K562 (cell line): ENCODE data around the gene SMARCA4. TPM values are rescaled to one million over a fixed set of nuclear protein-coding genes. Genes with fewer than 3 reads are reported as not detected.

Source experiments
- CCAR2 ChIP-seq: fragments of 200-400 bp; formaldehyde crosslinking; IDR thresholded peaks from 2 replicates; pipeline ENCODE4 v1.6.1; 2017; ENCODE audit warnings: mild to moderate bottlenecking, low read depth, low read length
- CHCHD3 ChIP-seq: fragments of 250-450 bp; sonication (Bioruptor Pico); IDR thresholded peaks from 2 replicates; pipeline ENCODE4 v2.1.2; 2022; ENCODE audit warnings: mild to moderate bottlenecking
- EGR1 ChIP-seq: fragments of 450-650 bp; conservative IDR thresholded peaks from 2 replicates; pipeline ENCODE4 v1.6.1; 2017; ENCODE audit warnings: mild to moderate bottlenecking
- HDGF ChIP-seq: fragments of 450-650 bp; IDR thresholded peaks from 2 replicates; pipeline ENCODE4 v1.6.1; 2016
- ID3 ChIP-seq, 2 experiments: fragments of 250-450 bp in 1 of 2; fragments of 450-650 bp in 1 of 2; sonication (Bioruptor Pico) in 1 of 2; IDR thresholded peaks; 2 replicates each; pipeline versions ENCODE4 v1.6.1 to v1.8.0; 2016 to 2021; ENCODE audit warnings: mild to moderate bottlenecking in 2 of 2, moderate library complexity in 2 of 2, missing compliant biosample characterization in 1 of 2, missing genetic modification characterization in 1 of 2
- MLX ChIP-seq, 2 experiments: fragments of 450-650 bp in 1 of 2; sonication (generic) in 1 of 2; formaldehyde crosslinking; conservative IDR thresholded peaks; 2 replicates each; pipeline versions ENCODE4 v1.4.0 to v1.8.1; 2020 to 2022; ENCODE audit warnings: mild to moderate bottlenecking in 1 of 2, missing genetic modification reagents in 1 of 2
- MNT ChIP-seq, 2 experiments: fragments of 450-650 bp; conservative IDR thresholded peaks; 2 replicates each; pipeline ENCODE4 v1.6.1; 2017; ENCODE audit warnings: mild to moderate bottlenecking in 2 of 2, moderate library complexity in 2 of 2
- MTA1 ChIP-seq: fragments of 450-650 bp; IDR thresholded peaks from 2 replicates; pipeline ENCODE4 v1.6.1; 2017; ENCODE audit warnings: borderline replicate concordance
- NFXL1 ChIP-seq: fragments of 450-650 bp; formaldehyde crosslinking; IDR thresholded peaks from 2 replicates; pipeline ENCODE4 v1.4.0; 2021; ENCODE audit warnings: mild to moderate bottlenecking
- NONO ChIP-seq, 2 experiments: fragments of 200-400 bp in 1 of 2; fragments of 450-650 bp in 1 of 2; formaldehyde crosslinking in 1 of 2; IDR thresholded peaks; 2 replicates each; pipeline ENCODE4 v1.6.1; 2017; ENCODE audit warnings: low read depth in 2 of 2, mild to moderate bottlenecking in 2 of 2, moderate library complexity in 2 of 2, low read length in 1 of 2
- NR2F6 ChIP-seq: fragments of 450-650 bp; formaldehyde crosslinking; IDR thresholded peaks from 2 replicates; pipeline ENCODE4 v1.4.0; 2020; ENCODE audit warnings: mild to moderate bottlenecking
- PML ChIP-seq: IDR thresholded peaks from 2 replicates; pipeline ENCODE4 v1.6.1; 2012; ENCODE audit warnings: low read length, inconsistent platforms
- POLR3A ChIP-seq: IDR thresholded peaks from 2 replicates; pipeline ENCODE4 v1.6.1; 2011; ENCODE audit warnings: borderline replicate concordance, mild to moderate bottlenecking, moderate library complexity; ENCODE audit not compliant: insufficient read length, insufficient read depth; ENCODE audit errors: extremely low read depth
- RAD21 ChIP-seq, 2 experiments: fragments of 250-450 bp in 1 of 2; fragments of 450-650 bp in 1 of 2; sonication (Bioruptor Pico) in 1 of 2; formaldehyde crosslinking in 1 of 2; IDR thresholded peaks in 1 of 2; conservative IDR thresholded peaks in 1 of 2; 2 replicates each; pipeline versions ENCODE4 v1.4.0 to v1.8.0; 2020 to 2022; ENCODE audit warnings: mild to moderate bottlenecking in 2 of 2, moderate library complexity in 1 of 2
- RBFOX2 ChIP-seq: fragments of 200-400 bp; formaldehyde crosslinking; IDR thresholded peaks from 2 replicates; pipeline ENCODE4 v1.6.1; 2017; ENCODE audit warnings: low read depth, mild to moderate bottlenecking, low read length, moderate library complexity
- RHOXF2B ChIP-seq: fragments of 250-450 bp; sonication (Bioruptor Pico); conservative IDR thresholded peaks from 2 replicates; pipeline ENCODE4 v1.5.1; 2021
- SMC3 ChIP-seq: conservative IDR thresholded peaks from 2 replicates; pipeline ENCODE4 v1.6.1; 2011; ENCODE audit warnings: low read depth, low read length, improper control_type of control experiment; ENCODE audit not compliant: insufficient read depth
- SREBF1 ChIP-seq: fragments of 150-350 bp; IDR thresholded peaks from 2 replicates; pipeline ENCODE4 v1.6.1; 2014; ENCODE audit warnings: antibody characterized with exemption, low read depth, low read length, borderline replicate concordance
- ZBTB17 ChIP-seq: fragments of 450-650 bp; formaldehyde crosslinking; IDR thresholded peaks from 2 replicates; pipeline ENCODE4 v1.4.0; 2020; ENCODE audit warnings: mild to moderate bottlenecking
- ZNF175 ChIP-seq: fragments of 200-800 bp; sonication (Bioruptor generic); IDR thresholded peaks from 2 replicates; pipeline ENCODE4 v1.6.1; 2016; ENCODE audit warnings: low read depth, mild to moderate bottlenecking, missing genetic modification characterization, missing compliant biosample characterization
- ZZZ3 ChIP-seq: fragments of 450-650 bp; IDR thresholded peaks from 2 replicates; pipeline ENCODE4 v1.6.1; 2016; ENCODE audit warnings: antibody characterized with exemption, mild to moderate bottlenecking, moderate library complexity
- polyA plus RNA-seq, 8 experiments: library from polyadenylated mRNA; depleted of rRNA in 4 of 8; stranded (reverse) in 5 of 8; unstranded in 3 of 8; fragments of >200 nt; fragmentation: Nextera tagmentation in 2 of 8; fragmentation: Illumina TruSeq in 1 of 8; extraction: Ambion mirVana in 2 of 8; extraction: Trizol in 1 of 8; gene quantifications; 2 replicates each; pipeline versions ENCODE4 v1.2.1 to v1.2.3, GENCODE V29; 2011 to 2014; ENCODE audit warnings: inconsistent platforms in 1 of 8, missing spikeins in 1 of 8
- total RNA-seq, 7 experiments: library from RNA; depleted of rRNA in 6 of 7; stranded (reverse); fragments of >200 nt in 6 of 7; fragmentation: Illumina TruSeq in 2 of 7; extraction: Trizol in 2 of 7; gene quantifications; 2 replicates each; pipeline versions ENCODE4 v1.2.1 to v1.2.3, GENCODE V29; 2011 to 2021; ENCODE audit warnings: low replicate concordance in 1 of 7

The SMARCA4 gene
- total and polyA plus RNA-seq, 9 of the 15 experiments (the other 6 are each of a cell fraction or from before 2014, with no cell fraction given) = 19.3 to 207 (median 52.1) TPM

GRCh38 chr19:10928563-10929401, 32.0 kb upstream of the SMARCA4 start, which contains the start of the genes TIMM29 and YIPF2 (continued):
- peak; percentile 41; the same call in 1 of the 2 replicates for TF ChIP-seq PML
- no peak for TF ChIP-seq CCAR2
- TF ChIP-seq RAD21 (CRISPR knock-in tag; conservative IDR thresholded peaks at IDR 0.05 in 1 of 2, IDR thresholded peaks at IDR 0.05 in 1 of 2) = no peak
- no peak for TF ChIP-seq NFXL1 (CRISPR knock-in tag)
- no peak for TF ChIP-seq ID3 (CRISPR knock-in tag; IDR thresholded peaks at IDR 0.05)
- TF ChIP-seq ID3 (tag; IDR thresholded peaks at IDR 0.05) = peak; percentile 56; the same call in 1 of the 2 replicates
- peak; percentile 83 to 88 for TF ChIP-seq MNT (conservative IDR thresholded peaks at IDR 0.05)
- TF ChIP-seq SREBF1 = peak; percentile 66; the same call in 1 of the 2 replicates
- TF ChIP-seq ZZZ3 = no peak
- no peak for TF ChIP-seq SMC3
- 0 out of 2 replicates have a peak, but pooled peaks have one; percentile 26 for TF ChIP-seq EGR1
- TF ChIP-seq HDGF = no peak
- TF ChIP-seq RBFOX2 = peak; percentile 90
- TF ChIP-seq CHCHD3 (CRISPR knock-in tag) = no peak
- no peak for TF ChIP-seq ZNF175 (CRISPR knock-in tag)
- TF ChIP-seq RHOXF2B (CRISPR knock-in tag) = no peak
- TF ChIP-seq MTA1 = peak; percentile 96
- no peak for TF ChIP-seq POLR3A
- 0 out of 2 replicates have a peak, but pooled peaks have one; percentile 40 for TF ChIP-seq ZBTB17 (CRISPR knock-in tag)
- TF ChIP-seq NONO (IDR thresholded peaks at IDR 0.05; ENCODE audit: low read depth in 2 of 2, low read length in 1 of 2) = peak in 1 of 2 experiments; percentile 50; a peak in 2 of 4 replicates
- no peak for TF ChIP-seq MLX (CRISPR knock-in tag; conservative IDR thresholded peaks at IDR 0.05)
- no peak for TF ChIP-seq NR2F6
